Type B pancreatic cell (in vitro differentiated cells): ENCODE data around the gene MYO1F. TPM values are rescaled to one million over a fixed set of nuclear protein-coding genes. Genes with fewer than 3 reads are reported as not detected.

Source experiments
- DNase-seq: peaks from one replicate; pipeline ENCODE4 v3.0.0; 2021; ENCODE audit warnings: mixed read lengths; ENCODE audit not compliant: unreplicated experiment; ENCODE audit errors: extremely low spot score
- H3K27ac Mint-ChIP-seq: 2 replicates; pipeline ENCODE4 v1.8.0; 2021; ENCODE audit warnings: mild to moderate bottlenecking, mixed read lengths
- H3K27me3 Mint-ChIP-seq: 2 replicates; pipeline ENCODE4 v1.8.0; 2021; ENCODE audit warnings: mixed read lengths
- H3K36me3 Mint-ChIP-seq: 2 replicates; pipeline ENCODE4 v1.8.0; 2021; ENCODE audit warnings: mixed read lengths
- H3K4me1 Mint-ChIP-seq: one replicate; pipeline ENCODE4 v1.8.0; 2021; ENCODE audit warnings: mixed read lengths; ENCODE audit not compliant: unreplicated experiment
- H3K4me3 Mint-ChIP-seq: 2 replicates; pipeline ENCODE4 v1.8.0; 2021; ENCODE audit warnings: mild to moderate bottlenecking, mixed read lengths
- H3K9me3 Mint-ChIP-seq: 2 replicates; pipeline ENCODE4 v1.8.0; 2021; ENCODE audit warnings: mixed read lengths
- CTCF ChIP-seq: fragments of 200-600 bp; sonication (generic); conservative IDR thresholded peaks from 2 replicates; pipeline ENCODE4 v1.5.0; 2021; ENCODE audit warnings: antibody characterized with exemption, mild to moderate bottlenecking
- total RNA-seq: library from RNA; stranded (reverse); gene quantifications from 2 replicates; pipeline ENCODE4 v1.2.1, GENCODE V29; 2021; ENCODE audit warnings: low replicate concordance

The MYO1F gene
- total RNA-seq, 1 donor from 2014 or later = 0.14 TPM

- Mint-ChIP-seq H3K27ac (no peak overlapping the region), H3K4me1 (peaks cover 8% of the 10 kb centered on the region), H3K36me3 (no peaks in the 10 kb centered on the region), H3K9me3 (no peaks in the 10 kb centered on the region), H3K4me3 (no peak overlapping the region), H3K27me3 (no peaks in the 10 kb centered on the region)
- TF ChIP-seq CTCF = no peak
- no peak for DNase-seq
Measured at GRCh38 chr19:8499048-8499833, 78.0 kb downstream of the MYO1F start.

DNA sequence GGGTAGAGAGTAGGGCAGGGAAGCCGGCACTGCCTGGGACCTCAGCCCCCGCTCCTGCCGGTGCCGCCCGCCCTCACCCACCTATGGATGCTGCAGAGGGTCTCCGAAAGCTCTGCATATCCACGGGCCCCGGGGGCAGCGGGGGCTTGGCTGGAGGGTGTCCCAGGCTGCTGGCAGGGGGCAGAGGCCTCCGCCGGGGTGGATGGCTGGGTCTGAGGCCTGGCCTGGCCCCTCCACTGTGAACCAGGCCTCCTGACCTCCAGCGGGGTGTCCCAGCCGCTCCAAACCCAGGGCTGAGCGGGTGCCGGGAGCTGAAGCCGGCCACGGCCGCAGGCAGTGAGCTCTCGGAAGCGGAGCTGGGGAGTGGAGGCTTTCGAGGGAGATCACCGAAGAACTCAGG is 78.9 kb downstream of the MYO1F start:
- H3K27me3 Mint-ChIP-seq = no peaks in the 10 kb centered on the region
- H3K27ac Mint-ChIP-seq = no peak overlapping the region
- no peak for TF ChIP-seq CTCF
- H3K4me3 Mint-ChIP-seq = no peak overlapping the region
- no peak for DNase-seq
- H3K36me3 Mint-ChIP-seq = no peaks in the 10 kb centered on the region
- H3K4me1 Mint-ChIP-seq = peaks cover 8% of the 10 kb centered on the region
- no peaks in the 10 kb centered on the region for H3K9me3 Mint-ChIP-seq

DNA sequence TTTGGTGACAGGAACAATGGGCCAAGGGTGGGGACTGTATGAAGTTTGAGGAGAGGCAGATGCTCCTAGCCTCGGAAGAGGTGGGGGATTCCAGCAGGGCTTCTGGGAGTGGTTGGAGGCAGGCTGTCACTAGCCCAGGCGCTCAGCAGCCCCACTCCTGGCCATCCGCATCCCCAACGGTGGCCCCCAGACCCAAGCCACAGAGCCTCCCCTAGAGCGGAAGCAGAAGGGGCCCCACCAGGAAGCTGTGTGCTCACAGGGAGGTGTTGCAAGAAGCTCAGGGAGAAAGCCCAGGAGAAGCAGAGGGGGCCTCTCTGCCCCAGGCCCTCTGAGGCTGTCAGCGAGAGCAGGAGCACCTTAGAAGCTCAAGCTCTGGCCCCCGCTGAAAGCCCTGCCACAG is 83.1 kb downstream of the MYO1F start:
- no peak for TF ChIP-seq CTCF
- no peak overlapping the region for H3K4me3 Mint-ChIP-seq
- H3K36me3 Mint-ChIP-seq = no peaks in the 10 kb centered on the region
- H3K4me1 Mint-ChIP-seq = no peaks in the 10 kb centered on the region
- DNase-seq = no peak
- no peak overlapping the region for H3K27ac Mint-ChIP-seq
- no peaks in the 10 kb centered on the region for H3K9me3 Mint-ChIP-seq
- H3K27me3 Mint-ChIP-seq = no peaks in the 10 kb centered on the region

GRCh38 chr19:8491574-8491973 is 85.7 kb downstream of the MYO1F start:
- no peak for DNase-seq
- peak; percentile 57 for TF ChIP-seq CTCF
- no peak overlapping the region for H3K4me3 Mint-ChIP-seq
- H3K27me3 Mint-ChIP-seq = no peaks in the 10 kb centered on the region
- peaks cover 4% of the 10 kb centered on the region for H3K4me1 Mint-ChIP-seq
- no peaks in the 10 kb centered on the region for H3K9me3 Mint-ChIP-seq
- H3K36me3 Mint-ChIP-seq = peaks cover 13% of the 10 kb centered on the region
- H3K27ac Mint-ChIP-seq = no peak overlapping the region

- no peaks in the 10 kb centered on the region for H3K27me3 Mint-ChIP-seq
- H3K4me3 Mint-ChIP-seq = no peak overlapping the region
- no peaks in the 10 kb centered on the region for H3K9me3 Mint-ChIP-seq
- no peak for TF ChIP-seq CTCF
- H3K27ac Mint-ChIP-seq = no peak overlapping the region
- H3K4me1 Mint-ChIP-seq = peaks cover 4% of the 10 kb centered on the region
- DNase-seq = no peak
- H3K36me3 Mint-ChIP-seq = peaks cover 17% of the 10 kb centered on the region
Measured at GRCh38 chr19:8490873-8491272, 86.4 kb downstream of the MYO1F start.
